Endothelial cell of umbilical vein (primary cell): ENCODE results near the gene PCGF5. TPM values are rescaled to one million over a fixed set of nuclear protein-coding genes. Genes with fewer than 3 reads are reported as not detected.

ENCODE experiments used
- BruUV-seq: library from RNA; stranded (reverse); fragments of 400-500 nt; replicated peaks from 2 replicates; lab custom pipeline; 2021; lab: Mats Ljungman, UMichigan
- CTCF ChIA-PET: fragments of 300-600, 350-600 bp; sonication (Branson Sonifier 250); formaldehyde crosslinking; loops from one replicate; lab custom pipeline; 2021; ENCODE audit warnings: antibody characterized with exemption, inconsistent platforms; lab: Charles Lee
- POLR2A ChIA-PET: fragments of 300-600, 350-600 bp; sonication (Branson Sonifier 250); formaldehyde crosslinking; loops from one replicate; lab custom pipeline; 2021; ENCODE audit warnings: antibody characterized with exemption, inconsistent platforms; lab: Charles Lee
- DNase-seq: peaks from one replicate; pipeline ENCODE4 v3.0.0-alpha.2; 2011; ENCODE audit warnings: low read depth, low spot score
- FAIRE-seq: peaks from 2 replicates; lab custom pipeline; 2011; peaks lifted over from hg19 to GRCh38; lab: Jason Lieb, UNC
- H2AFZ ChIP-seq: 2 replicates; pipeline ENCODE4 v1.6.0; 2012; ENCODE audit warnings: low read depth, low read length, control low read depth, inconsistent platforms
- H3K27ac ChIP-seq: 2 replicates; pipeline ENCODE4 v1.5.1; 2011; ENCODE audit warnings: low read depth, mild to moderate bottlenecking, control low read depth, low read length, moderate library complexity; ENCODE audit not compliant: insufficient read depth
- H3K27me3 ChIP-seq, 2 experiments: 2 replicates each; pipeline versions ENCODE4 v1.6.0 to v1.6.1; 2011; ENCODE audit warnings: low read length in 2 of 2, mixed read lengths in 1 of 2; ENCODE audit not compliant: control insufficient read depth in 2 of 2, insufficient read depth in 2 of 2
- H3K36me3 ChIP-seq, 2 experiments: 2 replicates in 1 of 2; 3 replicates in 1 of 2; pipeline ENCODE4 v1.5.1; 2011; ENCODE audit warnings: low read length in 2 of 2, mild to moderate bottlenecking in 1 of 2, moderate library complexity in 1 of 2; ENCODE audit not compliant: control insufficient read depth in 2 of 2, insufficient read depth in 2 of 2; ENCODE audit errors: extremely low read depth in 1 of 2
- H3K4me1 ChIP-seq: 3 replicates; pipeline ENCODE4 v1.5.1; 2011; ENCODE audit warnings: mild to moderate bottlenecking, low read length; ENCODE audit not compliant: control insufficient read depth, insufficient read depth; ENCODE audit errors: extremely low read depth
- H3K4me2 ChIP-seq: 2 replicates; pipeline ENCODE4 v1.6.1; 2011; ENCODE audit warnings: low read length, control low read depth, mixed read lengths; ENCODE audit not compliant: insufficient read depth
- H3K4me3 ChIP-seq, 3 experiments: fragments of 200-600 bp in 1 of 3; sonication (generic), shearing (Covaris generic) in 1 of 3; replicated peaks in 1 of 3; 2 replicates each; pipeline ENCODE4 v1.5.1; 2011 to 2016; ENCODE audit warnings: control low read depth in 3 of 3, low read length in 3 of 3, mild to moderate bottlenecking in 2 of 3, inconsistent platforms in 1 of 3, low read depth in 1 of 3, moderate library complexity in 1 of 3; ENCODE audit not compliant: insufficient read depth in 1 of 3
- H3K79me2 ChIP-seq: 2 replicates; pipeline ENCODE4 v1.6.0; 2012; ENCODE audit warnings: low read length, inconsistent platforms; ENCODE audit not compliant: control insufficient read depth, insufficient read depth
- H3K9ac ChIP-seq: replicated peaks from 2 replicates; pipeline ENCODE3; 2011; ENCODE audit warnings: low read length, control low read depth; ENCODE audit not compliant: insufficient read depth; ENCODE audit errors: extremely low read depth
- H3K9me1 ChIP-seq: replicated peaks from 3 replicates; pipeline ENCODE4 v1.6.0; 2011; ENCODE audit warnings: mild to moderate bottlenecking, low read length; ENCODE audit not compliant: control insufficient read depth, insufficient read depth; ENCODE audit errors: extremely low read depth
- H3K9me3 ChIP-seq: replicated peaks from 2 replicates; pipeline ENCODE4 v1.5.1; 2012; ENCODE audit warnings: low read length, inconsistent platforms; ENCODE audit not compliant: control insufficient read depth, insufficient read depth
- H4K20me1 ChIP-seq: replicated peaks from 2 replicates; pipeline ENCODE3; 2011; ENCODE audit warnings: mild to moderate bottlenecking, low read length; ENCODE audit not compliant: control insufficient read depth, insufficient read depth; ENCODE audit errors: extremely low read depth
- CTCF ChIP-seq, 2 donors: IDR thresholded peaks; 1 replicate in 1 of 2; 2 replicates in 1 of 2; pipeline ENCODE4 v1.5.1; 2011; ENCODE audit warnings: low read length in 2 of 2, mild to moderate bottlenecking in 2 of 2, moderate library complexity in 2 of 2, control low read depth in 1 of 2, inconsistent platforms in 1 of 2, low read depth in 1 of 2; ENCODE audit not compliant: insufficient read depth in 1 of 2; ENCODE audit errors: extremely low read depth in 1 of 2
- EZH2 ChIP-seq: IDR thresholded peaks from 2 replicates; pipeline ENCODE4 v1.6.1; 2012; ENCODE audit warnings: borderline replicate concordance, low read depth, mild to moderate bottlenecking, moderate library complexity, low read length, inconsistent platforms; ENCODE audit not compliant: severe bottlenecking
- FOS ChIP-seq: IDR thresholded peaks from 2 replicates; pipeline ENCODE4 v1.6.1; 2011; ENCODE audit warnings: mild to moderate bottlenecking, low read length, moderate library complexity, borderline replicate concordance; ENCODE audit not compliant: insufficient read depth
- GATA2 ChIP-seq: IDR thresholded peaks from 2 replicates; pipeline ENCODE4 v1.7.0; 2011; ENCODE audit warnings: low read depth, mild to moderate bottlenecking, moderate library complexity, mixed read lengths, low read length; ENCODE audit not compliant: insufficient read length, insufficient read depth
- JUN ChIP-seq: IDR thresholded peaks from 2 replicates; pipeline ENCODE4 v1.6.1; 2011; ENCODE audit warnings: borderline replicate concordance, low read depth; ENCODE audit not compliant: insufficient read length, insufficient read depth
- MAX ChIP-seq: IDR thresholded peaks from 2 replicates; pipeline ENCODE4 v1.6.1; 2011; ENCODE audit not compliant: insufficient read depth, insufficient read length
- MYC ChIP-seq: IDR thresholded peaks from one replicate; pipeline ENCODE4 v1.6.1; 2011; ENCODE audit warnings: mild to moderate bottlenecking, low read depth, low read length
- POLR2A ChIP-seq: IDR thresholded peaks from 2 replicates; pipeline ENCODE4 v1.6.1; 2012; ENCODE audit warnings: low read depth, mild to moderate bottlenecking, control low read depth, low read length
- POLR2AphosphoS5 ChIP-seq: IDR thresholded peaks from 2 replicates; pipeline ENCODE4 v1.6.1; 2012; ENCODE audit warnings: low read depth, mild to moderate bottlenecking, control low read depth, low read length, moderate library complexity; ENCODE audit not compliant: insufficient read depth
- dilution Hi-C: fragments of 300-500 bp; cut with MboI; formaldehyde crosslinking; loops from one replicate; pipeline ENCODE4 v1.15.0; 2019; ENCODE audit warnings: low sequenced_read_pairs; ENCODE audit not compliant: extremely low pct_ligation_motif_present
- intact Hi-C: fragments of 100-400 bp; cut with micrococcal nuclease; formaldehyde crosslinking; loops from one replicate; pipeline ENCODE4 v1.10.0; 2022
- polyA plus RNA-seq, 4 experiments: library from polyadenylated mRNA; depleted of rRNA in 3 of 4; stranded (reverse) in 3 of 4; unstranded in 1 of 4; fragments of >200 nt; gene quantifications; 2 replicates each; pipeline versions ENCODE4 v1.2.1 to v1.2.3, GENCODE V29; 2011 to 2012; ENCODE audit warnings: missing spikeins in 1 of 4
- total RNA-seq: library from RNA; stranded (reverse); gene quantifications from 2 replicates; pipeline ENCODE4 v1.2.3, GENCODE V29; 2021

Gene PCGF5
- total and polyA plus RNA-seq, 2 donors (not counting 3 experiments of a cell fraction or from before 2014, with no cell fraction given): 25.0 to 29.8 TPM

- Histone ChIP-seq H3K27me3 (peaks cover 7 to 8% of the 10 kb centered on the region in 2 experiments), H3K4me1 (no peaks in the 10 kb centered on the region), H3K9me1 (no peaks in the 10 kb centered on the region), H3K79me2 (no peaks in the 10 kb centered on the region), H3K9me3 (no peaks in the 10 kb centered on the region), H2AFZ (no peak overlapping the region), H3K27ac (no peak overlapping the region), H4K20me1 (no peaks in the 10 kb centered on the region), H3K4me3 (no peak overlapping the region), H3K36me3 (no peaks in the 10 kb centered on the region), H3K4me2 (no peak overlapping the region), H3K9ac (no peak overlapping the region)
- POLR2A ChIA-PET: no interaction called here
- dilution Hi-C loops: no loop called here
- DNase-seq (no peak), FAIRE-seq (no peak)
- no TSS peak for BruUV-seq
- TF ChIP-seq FOS (no peak), POLR2AphosphoS5 (no peak), MYC (no peak), JUN (no peak), EZH2 (no peak)
- intact Hi-C loops: no loop called here
- CTCF ChIA-PET: interaction anchor here (1.9 to 2.4 kb wide), 2 partner anchors 14 to 58 kb away, joined by 6 to 13 read pairs; no protein-coding TSS in a partner anchor
Measured at GRCh38 chr10:91312382-91312733, 91.9 kb downstream of the PCGF5 start.

- Histone ChIP-seq H3K9ac (no peak overlapping the region), H3K9me1 (no peaks in the 10 kb centered on the region), H3K27ac (no peak overlapping the region), H3K27me3 (peaks cover 0 to 8% of the 10 kb centered on the region in 2 experiments), H3K9me3 (no peaks in the 10 kb centered on the region), H3K79me2 (no peaks in the 10 kb centered on the region), H2AFZ (no peak overlapping the region), H3K4me3 (no peak overlapping the region), H3K36me3 (no peaks in the 10 kb centered on the region), H4K20me1 (no peaks in the 10 kb centered on the region), H3K4me1 (no peaks in the 10 kb centered on the region), H3K4me2 (no peak overlapping the region)
- dilution Hi-C loops (no loop called here), intact Hi-C loops (no loop called here)
- DNase-seq (peak; percentile 7), FAIRE-seq (no peak)
- BruUV-seq: no TSS peak
- CTCF ChIA-PET: interaction anchor here (0.7 to 1.8 kb wide), 2 partner anchors 15 to 319 kb away, joined by 3 to 4 read pairs; partner anchors contain the start of gene PPP1R3C
- no peak for TF ChIP-seq GATA2
- no peak for TF ChIP-seq POLR2A
- no peak for TF ChIP-seq MAX
- TF ChIP-seq POLR2AphosphoS5: no peak
- no peak for TF ChIP-seq JUN
- no peak for TF ChIP-seq CTCF (IDR thresholded peaks at IDR 0.05; ENCODE audit: extremely low read depth in 1 of 2, insufficient read depth in 1 of 2, low read depth in 1 of 2, low read length in 2 of 2)
- TF ChIP-seq FOS: no peak
- TF ChIP-seq MYC: no peak
- POLR2A ChIA-PET: no interaction called here
Measured at GRCh38 chr10:91313796-91314485, 93.5 kb downstream of the PCGF5 start.
